Measurements from ENCODE around the gene ISY1.

The ISY1 gene

GRCh38 chr3:129085818-129086217 lies 75.0 kb downstream of the ISY1 start:
- DNase-seq, result no peak

DNA sequence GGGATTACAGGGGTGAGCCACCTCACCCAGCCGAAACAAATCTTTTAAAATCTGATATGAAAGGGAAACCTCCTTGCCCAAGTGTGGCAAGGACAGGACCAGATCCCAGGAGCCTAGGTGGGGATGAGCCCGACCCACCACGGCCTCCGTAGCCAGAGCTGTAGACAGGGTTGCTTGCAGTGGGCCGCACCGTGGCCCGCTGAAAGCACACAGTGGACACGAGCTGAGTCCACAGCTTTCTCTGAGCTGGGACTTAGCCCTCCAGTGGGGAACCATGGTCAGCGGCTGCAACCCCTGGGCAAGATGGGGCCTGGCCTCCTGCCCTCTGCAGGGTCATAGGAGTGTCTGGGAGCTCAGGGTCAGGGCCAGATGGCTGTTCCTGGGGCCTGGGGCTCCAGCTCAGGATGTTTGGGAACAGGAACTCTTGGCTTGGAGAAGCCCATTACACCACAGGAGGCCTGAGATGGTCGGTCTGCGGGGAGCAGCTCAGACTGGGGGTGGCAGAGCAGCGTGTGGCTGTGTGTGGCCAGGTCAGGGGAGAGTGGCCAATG lies 75.6 kb downstream of the ISY1 start:
- no peak for DNase-seq

DNA sequence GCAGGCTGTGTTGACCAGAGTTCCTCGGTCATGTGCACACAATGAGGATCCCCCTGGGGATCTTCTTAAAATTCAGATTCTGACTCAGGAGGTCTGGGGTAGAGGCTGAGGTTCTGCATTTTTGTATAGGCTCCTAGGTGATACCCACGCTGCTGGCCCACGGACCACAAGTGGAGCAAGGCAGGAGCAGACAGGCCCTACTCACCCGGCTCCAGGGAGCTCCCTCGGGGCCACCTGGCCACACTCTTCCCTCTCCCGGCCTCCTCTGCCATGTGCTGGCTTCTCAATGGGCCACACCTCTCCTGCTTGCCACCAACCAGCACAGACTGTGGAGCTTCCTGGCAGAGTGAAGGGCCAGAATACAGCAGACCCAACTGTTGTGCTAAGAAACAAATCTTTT lies 76.4 kb downstream of the ISY1 start:
- DNase-seq, result no peak

- no peak for DNase-seq
Observed at GRCh38 chr3:129082026-129082425, 78.8 kb downstream of the ISY1 start.

DNA sequence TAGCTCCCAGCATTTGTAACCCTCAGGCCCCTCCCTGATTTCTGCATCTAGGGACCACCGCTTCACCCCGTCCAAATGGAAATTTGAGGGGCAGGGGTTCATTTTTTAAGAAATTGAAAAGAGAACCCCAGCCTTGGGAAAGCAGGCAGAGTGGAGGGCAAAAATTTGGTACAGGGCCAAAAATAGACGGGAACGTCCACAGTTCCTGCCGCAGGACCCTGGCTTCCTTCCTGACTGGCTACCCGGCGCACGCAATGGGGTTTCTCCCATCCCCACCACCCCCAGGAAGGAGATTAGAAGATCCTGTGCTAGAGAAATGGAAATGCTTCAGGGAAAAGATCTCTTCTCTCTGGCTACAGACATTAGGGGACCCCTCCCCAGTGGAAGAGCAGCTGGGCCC lies 79.4 kb downstream of the ISY1 start:
- no peak for DNase-seq

- no peak for DNase-seq
Observed at GRCh38 chr3:129078510-129078909, 82.4 kb downstream of the ISY1 start.

Measured in NCI-H524 (cell line).